ENCODE results near the gene ALDOC.

The ALDOC gene

GRCh38 chr17:28545787-28546415, 30.8 kb downstream of the ALDOC start:
- H3K4me3 ChIP-seq (ENCODE audit: low read length) = no peak overlapping the region
- TF ChIP-seq, protein P1, sequence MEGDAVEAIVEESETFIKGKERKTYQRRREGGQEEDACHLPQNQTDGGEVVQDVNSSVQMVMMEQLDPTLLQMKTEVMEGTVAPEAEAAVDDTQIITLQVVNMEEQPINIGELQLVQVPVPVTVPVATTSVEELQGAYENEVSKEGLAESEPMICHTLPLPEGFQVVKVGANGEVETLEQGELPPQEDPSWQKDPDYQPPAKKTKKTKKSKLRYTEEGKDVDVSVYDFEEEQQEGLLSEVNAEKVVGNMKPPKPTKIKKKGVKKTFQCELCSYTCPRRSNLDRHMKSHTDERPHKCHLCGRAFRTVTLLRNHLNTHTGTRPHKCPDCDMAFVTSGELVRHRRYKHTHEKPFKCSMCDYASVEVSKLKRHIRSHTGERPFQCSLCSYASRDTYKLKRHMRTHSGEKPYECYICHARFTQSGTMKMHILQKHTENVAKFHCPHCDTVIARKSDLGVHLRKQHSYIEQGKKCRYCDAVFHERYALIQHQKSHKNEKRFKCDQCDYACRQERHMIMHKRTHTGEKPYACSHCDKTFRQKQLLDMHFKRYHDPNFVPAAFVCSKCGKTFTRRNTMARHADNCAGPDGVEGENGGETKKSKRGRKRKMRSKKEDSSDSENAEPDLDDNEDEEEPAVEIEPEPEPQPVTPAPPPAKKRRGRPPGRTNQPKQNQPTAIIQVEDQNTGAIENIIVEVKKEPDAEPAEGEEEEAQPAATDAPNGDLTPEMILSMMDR (conservative IDR thresholded peaks at IDR 0.05; ENCODE audit: low read length) = no peak
- DNase-seq (ENCODE audit: low read depth) = no peak

DNA sequence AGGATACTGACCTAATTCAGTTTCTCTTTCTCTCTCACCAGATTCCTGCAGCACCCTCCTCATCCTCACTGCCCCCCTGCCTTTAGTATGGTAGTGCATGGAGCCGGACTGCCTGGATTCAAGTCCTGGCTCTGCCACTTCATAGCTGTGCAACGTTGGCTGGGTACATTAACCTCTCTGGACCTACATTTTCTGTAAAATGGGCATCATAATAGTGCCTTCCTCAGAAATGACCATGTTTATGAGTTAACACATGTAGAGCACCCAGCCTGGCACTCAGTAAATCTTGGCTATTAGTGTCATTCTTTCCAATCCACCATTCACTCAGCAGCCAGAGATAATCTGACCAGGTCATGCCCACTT, 31.6 kb downstream of the ALDOC start:
- no peak overlapping the region for H3K4me3 ChIP-seq (ENCODE audit: low read length)
- TF ChIP-seq, protein P1 (conservative IDR thresholded peaks at IDR 0.05; ENCODE audit: low read length) = no peak
- no peak for DNase-seq (ENCODE audit: low read depth)

GRCh38 chr17:28544402-28545140, 32.1 kb downstream of the ALDOC start:
- H3K4me3 ChIP-seq (ENCODE audit: low read length) = no peak overlapping the region
- TF ChIP-seq, protein P1 (conservative IDR thresholded peaks at IDR 0.05; ENCODE audit: low read length) = no peak
- DNase-seq (ENCODE audit: low read depth) = no peak

- TF ChIP-seq, protein P1 (conservative IDR thresholded peaks at IDR 0.05; ENCODE audit: low read length) = no peak
- DNase-seq (ENCODE audit: low read depth) = no peak
Observed at GRCh38 chr17:28541439-28541838, 35.3 kb downstream of the ALDOC start.

DNA sequence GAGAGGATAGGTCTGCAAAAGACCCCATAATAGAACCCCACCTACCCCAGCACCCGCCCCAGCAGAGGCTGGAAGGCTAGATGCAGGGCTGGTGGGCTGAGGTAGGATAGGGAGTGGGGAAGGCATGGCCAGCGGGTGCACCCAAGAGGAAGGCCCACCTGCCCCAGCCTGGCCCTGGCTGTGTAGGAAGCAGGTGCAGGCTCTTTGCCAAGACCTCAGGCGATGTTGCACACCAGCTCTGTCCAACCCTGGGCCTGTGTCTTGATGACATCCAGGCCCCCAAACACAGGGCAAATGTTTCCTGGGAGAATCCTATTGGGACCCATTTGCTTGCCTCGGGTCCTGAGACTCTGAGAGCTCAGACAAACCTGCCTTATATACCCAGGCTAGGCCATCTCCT, 36.5 kb downstream of the ALDOC start:
- H3K4me3 ChIP-seq (ENCODE audit: low read length) = no peak overlapping the region
- no peak for DNase-seq (ENCODE audit: low read depth)
- TF ChIP-seq, protein P1 (conservative IDR thresholded peaks at IDR 0.05; ENCODE audit: low read length) = no peak

More at GRCh38 chr17:28541439-28541838, 35.3 kb downstream of the ALDOC start:
- H3K4me3 ChIP-seq (ENCODE audit: low read length) = no peak overlapping the region

DNA sequence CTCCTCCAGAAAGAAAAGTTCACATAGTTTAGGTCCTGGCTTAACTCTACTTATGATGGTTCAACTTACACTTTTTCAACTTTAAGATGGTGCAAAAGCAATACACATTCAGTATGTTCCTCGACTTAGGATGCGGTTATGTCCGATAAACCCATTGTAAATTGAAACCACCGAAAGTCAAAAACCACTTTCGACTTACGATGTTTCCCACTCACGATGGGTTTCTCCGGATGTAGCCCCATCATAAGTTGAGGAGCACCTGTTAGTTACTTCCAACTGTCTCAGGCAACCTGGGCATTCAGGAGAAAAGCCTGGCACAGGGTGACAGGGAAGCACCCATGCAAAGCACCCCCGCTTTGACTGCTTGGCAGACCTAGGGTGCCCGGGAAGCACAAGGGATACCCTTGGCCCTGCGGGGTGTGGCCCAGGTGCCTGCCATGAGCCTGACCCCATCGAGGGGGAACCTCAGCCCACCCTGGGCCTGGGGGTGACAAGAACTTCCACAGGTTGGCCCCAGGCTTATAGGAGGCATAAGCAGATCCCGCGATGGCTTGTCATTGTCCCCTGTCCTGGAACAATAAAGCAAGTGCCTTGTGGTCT, 38.3 kb downstream of the ALDOC start:
- no peak overlapping the region for H3K4me3 ChIP-seq (ENCODE audit: low read length)
- TF ChIP-seq, protein P1 (conservative IDR thresholded peaks at IDR 0.05; ENCODE audit: low read length) = no peak
- no peak for DNase-seq (ENCODE audit: low read depth)

DNA sequence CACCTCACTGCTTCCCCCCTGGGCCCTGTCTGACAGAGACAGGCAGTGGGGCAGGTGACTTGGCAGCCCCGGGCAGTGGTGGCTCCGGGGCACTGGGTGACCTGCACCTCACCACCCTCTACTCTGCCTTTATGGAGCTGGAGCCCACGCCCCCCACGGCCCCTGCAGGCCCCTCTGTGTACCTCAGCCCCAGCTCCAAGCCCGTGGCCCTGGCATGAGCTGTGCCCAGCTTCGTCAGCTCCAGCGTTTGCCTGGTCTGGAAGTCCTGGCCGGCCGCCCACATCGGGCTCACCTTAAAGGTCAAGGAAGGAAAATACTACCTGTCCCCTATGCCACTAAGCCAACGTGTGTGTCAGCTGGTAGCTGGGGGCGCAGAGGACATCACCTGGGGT, 39.5 kb downstream of the ALDOC start:
- DNase-seq (ENCODE audit: low read depth) = no peak
- TF ChIP-seq, protein P1 (conservative IDR thresholded peaks at IDR 0.05; ENCODE audit: low read length) = no peak
- H3K4me3 ChIP-seq (ENCODE audit: low read length) = no peak overlapping the region
